ENCODE results near the gene TRIP6. TPM values are rescaled to one million over a fixed set of nuclear protein-coding genes. Genes with fewer than 3 reads are reported as not detected.
A peak's percentile ranks its signal among the peaks of the same experiment; 100 is the strongest.

Gene TRIP6
- total and polyA plus RNA-seq, 2 experiments from 2014 or later: 44.6 to 112 TPM

- Histone ChIP-seq H3K4me1 (ENCODE audit: insufficient read depth) (peaks cover 14% of the 10 kb centered on the region), H3K36me3 (ENCODE audit: insufficient read depth) (peaks cover 14% of the 10 kb centered on the region), H3K27me3 (ENCODE audit: insufficient read depth) (peaks cover 7% of the 10 kb centered on the region; the same call in 1 of the 2 replicates), H3F3A (replicated peaks; ENCODE audit: low read depth) (peaks cover 38% of the 10 kb centered on the region), H3K27ac (ENCODE audit: low read depth) (peak within 1 kb of the TSS; percentile 98), H3K4me2 (peak within 1 kb of the TSS; percentile 97), H2AFZ (no peak within 1 kb of the TSS), H3K9me2 (ENCODE audit: insufficient read depth) (no peaks in the 10 kb centered on the region), H4K20me1 (replicated peaks; ENCODE audit: insufficient read depth) (peaks cover 16% of the 10 kb centered on the region), H3K79me2 (replicated peaks; ENCODE audit: insufficient read depth) (peaks cover 17% of the 10 kb centered on the region), H3K4me3 (peak within 1 kb of the TSS; percentile 90)
- Mint-ChIP-seq H3K9me3 (no peaks in the 10 kb centered on the region; the same call in 1 of the 3 replicates), H3K4me3 (peak within 1 kb of the TSS; percentile 87), H3K36me3 (ENCODE audit: low read depth) (peaks cover 47% of the 10 kb centered on the region), H3K27me3 (ENCODE audit: insufficient read depth, low read depth, poor library complexity) (peaks cover 35% of the 10 kb centered on the region), H3K4me1 (peaks cover 41% of the 10 kb centered on the region), H3K27ac (peak within 1 kb of the TSS; percentile 98)
- TF ChIP-seq CTCF (conservative IDR thresholded peaks at IDR 0.05; ENCODE audit: low read depth in 2 of 2): no peak
- peak; percentile 71 for TF ChIP-seq POLR2AphosphoS5 (IDR thresholded peaks at IDR 0.05; ENCODE audit: low read depth)
- TF ChIP-seq, protein P1, sequence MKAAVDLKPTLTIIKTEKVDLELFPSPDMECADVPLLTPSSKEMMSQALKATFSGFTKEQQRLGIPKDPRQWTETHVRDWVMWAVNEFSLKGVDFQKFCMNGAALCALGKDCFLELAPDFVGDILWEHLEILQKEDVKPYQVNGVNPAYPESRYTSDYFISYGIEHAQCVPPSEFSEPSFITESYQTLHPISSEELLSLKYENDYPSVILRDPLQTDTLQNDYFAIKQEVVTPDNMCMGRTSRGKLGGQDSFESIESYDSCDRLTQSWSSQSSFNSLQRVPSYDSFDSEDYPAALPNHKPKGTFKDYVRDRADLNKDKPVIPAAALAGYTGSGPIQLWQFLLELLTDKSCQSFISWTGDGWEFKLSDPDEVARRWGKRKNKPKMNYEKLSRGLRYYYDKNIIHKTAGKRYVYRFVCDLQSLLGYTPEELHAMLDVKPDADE (IDR thresholded peaks at IDR 0.05): no peak
- TF ChIP-seq CREB1 (CRISPR knock-in tag; IDR thresholded peaks at IDR 0.05; ENCODE audit: low read depth): no peak
- DNase-seq (ENCODE audit: low spot score) (no peak), ATAC-seq (peak; percentile 44)
Observed at GRCh38 chr7:100888988-100889750, 22.0 kb downstream of the TRIP6 start, which contains the start of gene UFSP1. Gene UFSP1 (minus strand): TSS chr7:100889715. CDS start chr7:100889271, 444 bp downstream.

- Histone ChIP-seq H2AFZ (peak overlapping the region; percentile 1; the same call in 1 of the 2 replicates), H3K4me1 (ENCODE audit: insufficient read depth) (peaks cover 14% of the 10 kb centered on the region), H4K20me1 (replicated peaks; ENCODE audit: insufficient read depth) (peaks cover 13% of the 10 kb centered on the region), H3K27ac (ENCODE audit: low read depth) (peak overlapping the region; percentile 98), H3K27me3 (ENCODE audit: insufficient read depth) (peaks cover 18% of the 10 kb centered on the region), H3K4me3 (peak overlapping the region; percentile 90), H3K79me2 (replicated peaks; ENCODE audit: insufficient read depth) (peaks cover 17% of the 10 kb centered on the region), H3F3A (replicated peaks; ENCODE audit: low read depth) (peaks cover 30% of the 10 kb centered on the region), H3K4me2 (peak overlapping the region; percentile 97), H3K9me2 (ENCODE audit: insufficient read depth) (no peaks in the 10 kb centered on the region), H3K36me3 (ENCODE audit: insufficient read depth) (peaks cover 12% of the 10 kb centered on the region)
- Mint-ChIP-seq H3K4me1 (peaks cover 40% of the 10 kb centered on the region), H3K36me3 (ENCODE audit: low read depth) (peaks cover 29% of the 10 kb centered on the region), H3K9me3 (peaks cover under 1% of the 10 kb centered on the region; the same call in 2 of the 3 replicates), H3K4me3 (peak overlapping the region; percentile 87), H3K27ac (peak overlapping the region; percentile 98), H3K27me3 (ENCODE audit: insufficient read depth, low read depth, poor library complexity) (peaks cover 41% of the 10 kb centered on the region)
- peak; percentile 46 for TF ChIP-seq POLR2AphosphoS5 (IDR thresholded peaks at IDR 0.05; ENCODE audit: low read depth)
- TF ChIP-seq, protein P2, sequence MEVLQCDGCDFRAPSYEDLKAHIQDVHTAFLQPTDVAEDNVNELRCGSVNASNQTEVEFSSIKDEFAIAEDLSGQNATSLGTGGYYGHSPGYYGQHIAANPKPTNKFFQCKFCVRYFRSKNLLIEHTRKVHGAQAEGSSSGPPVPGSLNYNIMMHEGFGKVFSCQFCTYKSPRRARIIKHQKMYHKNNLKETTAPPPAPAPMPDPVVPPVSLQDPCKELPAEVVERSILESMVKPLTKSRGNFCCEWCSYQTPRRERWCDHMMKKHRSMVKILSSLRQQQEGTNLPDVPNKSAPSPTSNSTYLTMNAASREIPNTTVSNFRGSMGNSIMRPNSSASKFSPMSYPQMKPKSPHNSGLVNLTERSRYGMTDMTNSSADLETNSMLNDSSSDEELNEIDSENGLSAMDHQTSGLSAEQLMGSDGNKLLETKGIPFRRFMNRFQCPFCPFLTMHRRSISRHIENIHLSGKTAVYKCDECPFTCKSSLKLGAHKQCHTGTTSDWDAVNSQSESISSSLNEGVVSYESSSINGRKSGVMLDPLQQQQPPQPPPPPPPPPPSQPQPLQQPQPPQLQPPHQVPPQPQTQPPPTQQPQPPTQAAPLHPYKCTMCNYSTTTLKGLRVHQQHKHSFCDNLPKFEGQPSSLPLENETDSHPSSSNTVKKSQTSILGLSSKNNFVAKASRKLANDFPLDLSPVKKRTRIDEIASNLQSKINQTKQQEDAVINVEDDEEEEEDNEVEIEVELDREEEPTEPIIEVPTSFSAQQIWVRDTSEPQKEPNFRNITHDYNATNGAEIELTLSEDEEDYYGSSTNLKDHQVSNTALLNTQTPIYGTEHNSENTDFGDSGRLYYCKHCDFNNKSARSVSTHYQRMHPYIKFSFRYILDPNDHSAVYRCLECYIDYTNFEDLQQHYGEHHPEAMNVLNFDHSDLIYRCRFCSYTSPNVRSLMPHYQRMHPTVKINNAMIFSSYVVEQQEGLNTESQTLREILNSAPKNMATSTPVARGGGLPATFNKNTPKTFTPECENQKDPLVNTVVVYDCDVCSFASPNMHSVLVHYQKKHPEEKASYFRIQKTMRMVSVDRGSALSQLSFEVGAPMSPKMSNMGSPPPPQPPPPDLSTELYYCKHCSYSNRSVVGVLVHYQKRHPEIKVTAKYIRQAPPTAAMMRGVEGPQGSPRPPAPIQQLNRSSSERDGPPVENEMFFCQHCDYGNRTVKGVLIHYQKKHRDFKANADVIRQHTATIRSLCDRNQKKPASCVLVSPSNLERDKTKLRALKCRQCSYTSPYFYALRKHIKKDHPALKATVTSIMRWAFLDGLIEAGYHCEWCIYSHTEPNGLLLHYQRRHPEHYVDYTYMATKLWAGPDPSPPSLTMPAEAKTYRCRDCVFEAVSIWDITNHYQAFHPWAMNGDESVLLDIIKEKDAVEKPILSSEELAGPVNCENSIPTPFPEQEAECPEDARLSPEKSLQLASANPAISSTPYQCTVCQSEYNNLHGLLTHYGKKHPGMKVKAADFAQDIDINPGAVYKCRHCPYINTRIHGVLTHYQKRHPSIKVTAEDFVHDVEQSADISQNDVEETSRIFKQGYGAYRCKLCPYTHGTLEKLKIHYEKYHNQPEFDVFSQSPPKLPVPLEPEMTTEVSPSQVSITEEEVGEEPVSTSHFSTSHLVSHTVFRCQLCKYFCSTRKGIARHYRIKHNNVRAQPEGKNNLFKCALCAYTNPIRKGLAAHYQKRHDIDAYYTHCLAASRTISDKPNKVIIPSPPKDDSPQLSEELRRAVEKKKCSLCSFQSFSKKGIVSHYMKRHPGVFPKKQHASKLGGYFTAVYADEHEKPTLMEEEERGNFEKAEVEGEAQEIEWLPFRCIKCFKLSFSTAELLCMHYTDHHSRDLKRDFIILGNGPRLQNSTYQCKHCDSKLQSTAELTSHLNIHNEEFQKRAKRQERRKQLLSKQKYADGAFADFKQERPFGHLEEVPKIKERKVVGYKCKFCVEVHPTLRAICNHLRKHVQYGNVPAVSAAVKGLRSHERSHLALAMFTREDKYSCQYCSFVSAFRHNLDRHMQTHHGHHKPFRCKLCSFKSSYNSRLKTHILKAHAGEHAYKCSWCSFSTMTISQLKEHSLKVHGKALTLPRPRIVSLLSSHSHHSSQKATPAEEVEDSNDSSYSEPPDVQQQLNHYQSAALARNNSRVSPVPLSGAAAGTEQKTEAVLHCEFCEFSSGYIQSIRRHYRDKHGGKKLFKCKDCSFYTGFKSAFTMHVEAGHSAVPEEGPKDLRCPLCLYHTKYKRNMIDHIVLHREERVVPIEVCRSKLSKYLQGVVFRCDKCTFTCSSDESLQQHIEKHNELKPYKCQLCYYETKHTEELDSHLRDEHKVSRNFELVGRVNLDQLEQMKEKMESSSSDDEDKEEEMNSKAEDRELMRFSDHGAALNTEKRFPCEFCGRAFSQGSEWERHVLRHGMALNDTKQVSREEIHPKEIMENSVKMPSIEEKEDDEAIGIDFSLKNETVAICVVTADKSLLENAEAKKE (CRISPR knock-in tag; IDR thresholded peaks at IDR 0.05): no peak
- peak; percentile 0 for ATAC-seq
- peak; percentile 67 for DNase-seq (ENCODE audit: low spot score)
Observed at GRCh38 chr7:100890653-100891567, 23.7 kb downstream of the TRIP6 start.

All from GM23338 (cell line).